Mesothelial cell of epicardium (in vitro differentiated cells): Measurements from ENCODE around the gene GCDH. TPM values are rescaled to one million over a fixed set of nuclear protein-coding genes. Genes with fewer than 3 reads are reported as not detected.

ENCODE experiments used
- DNase-seq, 2 experiments: peaks; one replicate each; pipeline ENCODE4 v3.0.0; 2021; ENCODE audit warnings: low spot score in 2 of 2; ENCODE audit not compliant: unreplicated experiment in 2 of 2
- H3K27ac Mint-ChIP-seq: 2 replicates; pipeline ENCODE4 v1.8.0; 2021; ENCODE audit warnings: mixed read lengths
- H3K27me3 Mint-ChIP-seq: 2 replicates; pipeline ENCODE4 v1.8.0; 2021; ENCODE audit warnings: low read depth, mixed read lengths
- H3K36me3 Mint-ChIP-seq: 2 replicates; pipeline ENCODE4 v1.8.0; 2021; ENCODE audit warnings: mixed read lengths
- H3K4me1 Mint-ChIP-seq: 2 replicates; pipeline ENCODE4 v1.8.0; 2021; ENCODE audit warnings: mixed read lengths
- H3K4me3 Mint-ChIP-seq: 2 replicates; pipeline ENCODE4 v1.8.0; 2021; ENCODE audit warnings: mild to moderate bottlenecking, moderate library complexity, mixed read lengths
- H3K9me3 Mint-ChIP-seq: 2 replicates; pipeline ENCODE4 v1.8.0; 2021; ENCODE audit warnings: mixed read lengths
- total RNA-seq: library from RNA; stranded (reverse); gene quantifications from 3 replicates; pipeline ENCODE4 v1.2.1, GENCODE V29; 2021
- TF ChIP-seq, protein P1 (sequence below): fragments of 200-600 bp; sonication (generic); IDR thresholded peaks from one replicate; pipeline ENCODE4 v1.5.0; 2021; ENCODE audit warnings: antibody characterized with exemption; ENCODE audit not compliant: unreplicated experiment

The GCDH gene
- total RNA-seq, 1 donor from 2014 or later: 31.5 TPM

DNA sequence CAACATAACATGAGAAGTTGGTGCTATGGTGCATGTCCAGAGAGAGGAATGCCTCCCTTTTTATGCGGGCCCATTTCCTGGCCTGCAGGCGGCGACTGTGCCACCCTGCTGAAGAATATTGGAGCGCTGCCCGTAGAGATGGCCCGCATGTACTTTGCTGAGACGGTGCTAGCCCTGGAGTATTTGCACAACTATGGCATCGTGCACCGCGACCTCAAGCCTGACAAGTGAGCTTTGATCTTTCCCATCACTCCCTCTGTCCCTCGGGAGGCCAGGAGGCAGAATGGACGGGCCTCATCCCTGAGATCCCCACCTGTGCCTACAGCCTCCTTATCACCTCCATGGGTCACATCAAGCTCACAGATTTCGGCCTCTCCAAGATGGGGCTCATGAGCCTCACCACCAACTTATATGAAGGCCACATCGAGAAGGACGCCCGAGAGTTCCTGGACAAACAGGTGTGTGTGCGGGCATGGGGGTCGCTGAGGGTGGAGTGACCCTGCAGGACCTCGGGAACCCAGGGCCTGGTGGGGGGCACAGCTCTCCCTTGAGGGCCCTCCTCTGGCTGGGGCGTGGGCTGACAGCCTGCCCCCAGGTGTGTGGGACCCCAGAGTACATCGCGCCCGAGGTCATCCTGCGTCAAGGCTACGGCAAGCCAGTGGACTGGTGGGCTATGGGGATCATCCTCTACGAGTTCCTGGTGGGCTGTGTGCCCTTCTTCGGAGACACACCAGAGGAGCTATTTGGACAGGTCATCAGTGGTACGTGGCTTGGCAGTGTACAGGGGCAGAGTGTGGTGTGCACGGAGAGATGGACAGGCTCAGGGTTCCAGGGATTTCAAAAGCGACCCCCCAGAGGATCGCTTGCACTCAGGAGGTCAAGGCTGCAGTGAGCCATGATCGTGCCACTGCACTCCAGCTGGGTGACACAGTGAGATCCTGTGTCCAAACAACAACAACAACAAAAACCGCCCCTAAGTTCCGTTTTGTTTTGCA, 25.9 kb upstream of the GCDH start:
- Mint-ChIP-seq H3K36me3 (no peaks in the 10 kb centered on the region), H3K4me1 (peaks cover 7% of the 10 kb centered on the region), H3K9me3 (no peaks in the 10 kb centered on the region), H3K27ac (no peak overlapping the region), H3K4me3 (no peak overlapping the region), H3K27me3 (peaks cover 7% of the 10 kb centered on the region)
- TF ChIP-seq, protein P1, sequence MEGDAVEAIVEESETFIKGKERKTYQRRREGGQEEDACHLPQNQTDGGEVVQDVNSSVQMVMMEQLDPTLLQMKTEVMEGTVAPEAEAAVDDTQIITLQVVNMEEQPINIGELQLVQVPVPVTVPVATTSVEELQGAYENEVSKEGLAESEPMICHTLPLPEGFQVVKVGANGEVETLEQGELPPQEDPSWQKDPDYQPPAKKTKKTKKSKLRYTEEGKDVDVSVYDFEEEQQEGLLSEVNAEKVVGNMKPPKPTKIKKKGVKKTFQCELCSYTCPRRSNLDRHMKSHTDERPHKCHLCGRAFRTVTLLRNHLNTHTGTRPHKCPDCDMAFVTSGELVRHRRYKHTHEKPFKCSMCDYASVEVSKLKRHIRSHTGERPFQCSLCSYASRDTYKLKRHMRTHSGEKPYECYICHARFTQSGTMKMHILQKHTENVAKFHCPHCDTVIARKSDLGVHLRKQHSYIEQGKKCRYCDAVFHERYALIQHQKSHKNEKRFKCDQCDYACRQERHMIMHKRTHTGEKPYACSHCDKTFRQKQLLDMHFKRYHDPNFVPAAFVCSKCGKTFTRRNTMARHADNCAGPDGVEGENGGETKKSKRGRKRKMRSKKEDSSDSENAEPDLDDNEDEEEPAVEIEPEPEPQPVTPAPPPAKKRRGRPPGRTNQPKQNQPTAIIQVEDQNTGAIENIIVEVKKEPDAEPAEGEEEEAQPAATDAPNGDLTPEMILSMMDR: no peak
- no peak for DNase-seq

DNA sequence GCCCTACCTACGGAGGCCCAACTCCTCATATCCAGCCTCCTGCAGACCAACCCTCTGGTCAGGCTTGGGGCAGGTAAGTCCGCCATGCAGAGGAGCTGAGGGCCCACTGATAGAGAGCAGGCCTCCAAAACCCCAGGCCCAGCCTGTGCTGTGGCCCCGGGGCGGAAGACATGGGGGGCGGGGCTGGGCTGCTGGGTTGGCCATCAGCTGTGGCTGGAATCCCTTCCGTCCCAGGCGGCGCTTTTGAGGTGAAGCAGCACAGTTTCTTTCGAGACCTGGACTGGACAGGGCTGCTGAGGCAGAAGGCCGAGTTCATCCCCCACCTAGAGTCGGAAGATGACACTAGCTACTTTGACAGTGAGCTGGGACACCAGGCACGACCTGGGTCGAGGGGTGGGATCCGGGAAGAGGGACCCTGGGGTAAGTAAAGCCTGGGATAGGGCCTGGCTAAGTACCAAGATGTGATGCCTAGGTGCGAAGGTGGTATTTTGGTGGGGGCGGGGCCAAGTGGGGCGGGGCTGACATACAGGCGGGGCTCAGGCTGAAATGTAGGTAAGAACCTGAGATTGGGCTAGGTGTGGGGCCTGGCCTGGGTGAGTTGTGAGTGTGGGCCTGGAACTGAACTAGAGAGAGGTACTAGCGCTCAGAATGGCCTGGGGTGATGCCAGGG, 25.1 kb upstream of the GCDH start:
- DNase-seq: no peak
- Mint-ChIP-seq H3K27me3 (peaks cover 7% of the 10 kb centered on the region), H3K4me1 (peaks cover 7% of the 10 kb centered on the region), H3K9me3 (no peaks in the 10 kb centered on the region), H3K36me3 (no peaks in the 10 kb centered on the region), H3K27ac (no peak overlapping the region), H3K4me3 (no peak overlapping the region)
- TF ChIP-seq, protein P1: no peak

DNA sequence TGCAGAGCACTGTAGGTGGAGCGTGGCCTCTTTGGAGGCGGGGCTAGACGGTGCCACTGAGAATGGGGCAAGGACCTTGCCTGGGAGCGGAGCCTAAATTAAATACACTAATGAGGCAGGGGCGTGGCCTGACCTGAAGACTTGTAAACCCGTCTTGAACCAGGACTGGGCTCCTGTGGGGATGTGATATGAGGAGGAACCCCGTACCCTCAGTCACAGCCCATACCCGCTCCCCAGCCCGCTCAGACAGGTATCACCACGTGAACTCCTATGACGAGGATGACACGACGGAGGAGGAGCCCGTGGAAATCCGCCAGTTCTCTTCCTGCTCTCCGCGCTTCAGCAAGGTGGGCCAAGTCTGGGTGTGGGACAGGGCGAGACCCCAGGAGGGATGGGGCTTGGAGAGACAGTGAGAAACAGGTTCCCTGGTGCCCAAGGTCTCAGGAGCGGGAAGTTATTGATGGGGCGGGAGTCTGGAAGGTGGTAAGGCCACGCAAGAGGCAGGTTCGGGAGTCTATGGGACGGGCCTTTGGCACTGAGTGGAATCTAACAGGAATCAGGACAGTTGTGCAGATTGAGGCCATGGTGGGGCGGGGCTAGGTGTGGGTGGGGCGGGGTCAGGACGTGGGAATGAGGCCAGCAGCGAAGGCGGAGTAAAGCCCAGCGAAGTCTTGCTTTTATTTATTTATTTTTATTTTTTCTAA, 24.4 kb upstream of the GCDH start:
- no peaks in the 10 kb centered on the region for H3K36me3 Mint-ChIP-seq
- H3K4me1 Mint-ChIP-seq: peaks cover 7% of the 10 kb centered on the region
- no peak overlapping the region for H3K27ac Mint-ChIP-seq
- DNase-seq: no peak
- no peaks in the 10 kb centered on the region for H3K9me3 Mint-ChIP-seq
- TF ChIP-seq, protein P1: no peak
- H3K27me3 Mint-ChIP-seq: peaks cover 7% of the 10 kb centered on the region
- H3K4me3 Mint-ChIP-seq: peak overlapping the region; percentile 48

DNA sequence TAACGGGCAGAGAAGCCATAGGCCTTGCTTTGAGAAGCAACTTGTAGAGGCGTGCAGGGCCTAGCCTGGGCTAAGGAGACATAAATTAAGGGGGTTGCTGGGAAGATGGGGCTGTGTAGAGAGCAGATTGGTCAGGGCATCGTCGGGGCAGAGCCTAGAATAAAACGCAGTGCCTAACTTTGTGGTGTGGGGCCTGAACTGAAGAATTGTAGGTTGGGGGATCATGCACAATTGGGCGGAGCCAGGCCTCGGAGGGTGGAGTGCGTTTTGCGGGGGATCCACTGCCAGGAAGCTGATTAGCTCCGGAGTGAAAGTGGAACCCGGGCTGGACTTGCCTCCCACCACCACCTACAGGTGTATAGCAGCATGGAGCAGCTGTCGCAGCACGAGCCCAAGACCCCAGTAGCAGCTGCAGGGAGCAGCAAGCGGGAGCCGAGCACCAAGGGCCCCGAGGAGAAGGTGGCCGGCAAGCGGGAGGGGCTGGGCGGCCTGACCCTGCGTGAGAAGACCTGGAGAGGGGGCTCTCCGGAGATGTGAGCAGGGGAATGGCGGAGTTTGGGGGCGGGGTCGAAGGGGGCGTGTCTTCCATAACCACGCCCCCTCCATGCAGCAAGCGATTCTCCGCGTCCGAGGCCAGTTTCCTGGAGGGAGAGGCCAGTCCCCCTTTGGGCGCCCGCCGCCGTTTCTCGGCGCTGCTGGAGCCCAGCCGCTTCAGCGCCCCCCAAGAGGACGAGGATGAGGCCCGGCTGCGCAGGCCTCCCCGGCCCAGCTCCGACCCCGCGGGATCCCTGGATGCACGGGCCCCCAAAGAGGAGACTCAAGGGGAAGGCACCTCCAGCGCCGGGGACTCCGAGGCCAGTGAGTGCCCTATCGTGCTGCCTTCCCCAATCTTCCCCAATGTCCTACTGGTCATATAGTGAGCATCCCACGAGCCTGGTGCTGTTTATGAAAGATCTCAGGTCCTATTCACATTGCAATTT, 23.6 kb upstream of the GCDH start:
- H3K27ac Mint-ChIP-seq: peak overlapping the region; percentile 70

More for the DNA sequence above, 23.6 kb upstream of the GCDH start:
- Mint-ChIP-seq H3K9me3 (peaks cover 5% of the 10 kb centered on the region), H3K36me3 (peaks cover 7% of the 10 kb centered on the region), H3K4me1 (peaks cover 7% of the 10 kb centered on the region), H3K27me3 (peaks cover 5% of the 10 kb centered on the region), H3K4me3 (peak overlapping the region; percentile 68)
- TF ChIP-seq, protein P1: no peak
- peak; percentile 75 to 89 for DNase-seq
